Stimulated activated CD8-positive, alpha-beta memory T cell treated with anti-CD3 and anti-CD28 coated beads, Interleukin-12 subunit alpha, Interleukin-12 subunit beta, amount 100 ng/mL, for 1 hour (primary cell): ENCODE data around the gene PPIF.

Experiments used
- DNase-seq: peaks from one replicate; pipeline ENCODE4 v3.0.0-alpha.2; 2020; ENCODE audit warnings: low read depth

Gene PPIF

GRCh38 chr10:79347226-79347893 lies at the start of gene PPIF:
TSS of gene PPIF (plus strand) at chr10:79347469. CDS start at chr10:79347549, 80 bp downstream.
- peak; percentile 88 for DNase-seq

DNA sequence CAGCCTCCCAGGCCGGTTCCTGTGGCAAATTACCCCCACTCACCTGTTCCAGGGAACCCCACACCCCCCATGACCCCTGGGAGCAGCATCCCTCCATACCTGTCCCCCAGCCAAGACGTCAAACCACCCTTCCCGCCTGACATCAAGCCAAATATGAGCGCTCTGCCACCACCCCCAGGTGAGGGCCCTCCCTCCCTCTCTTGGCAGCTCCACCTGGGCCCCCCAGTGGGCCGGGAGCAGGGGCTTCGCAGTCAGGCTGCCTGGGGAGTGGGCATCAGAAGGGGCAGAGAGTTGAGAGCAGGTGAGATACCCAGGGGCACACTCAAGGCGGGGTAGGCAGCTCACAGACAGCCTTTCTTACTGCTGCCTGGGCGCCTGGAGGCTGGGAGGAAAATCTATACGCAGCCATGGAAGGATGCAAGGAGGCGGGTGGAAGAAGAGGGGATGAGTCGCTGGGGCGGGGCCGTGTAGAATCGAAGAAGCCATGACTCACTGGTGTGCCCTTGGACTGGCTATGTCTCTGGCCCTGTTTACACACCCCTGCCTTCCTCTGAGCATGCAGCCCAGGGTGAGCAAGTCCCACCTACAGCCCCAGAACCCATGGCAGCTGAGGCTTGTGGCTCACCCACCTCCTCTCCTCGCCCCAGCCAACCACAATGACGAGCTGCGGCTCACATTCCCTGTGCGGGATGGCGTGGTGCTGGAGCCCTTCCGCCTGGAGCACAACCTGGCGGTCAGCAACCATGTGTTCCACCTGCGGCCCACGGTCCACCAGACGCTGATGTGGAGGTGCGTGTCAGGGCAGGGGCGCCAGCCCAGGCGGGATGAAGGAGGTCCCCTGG lies 48.6 kb upstream of the PPIF start:
- no peak for DNase-seq

DNA sequence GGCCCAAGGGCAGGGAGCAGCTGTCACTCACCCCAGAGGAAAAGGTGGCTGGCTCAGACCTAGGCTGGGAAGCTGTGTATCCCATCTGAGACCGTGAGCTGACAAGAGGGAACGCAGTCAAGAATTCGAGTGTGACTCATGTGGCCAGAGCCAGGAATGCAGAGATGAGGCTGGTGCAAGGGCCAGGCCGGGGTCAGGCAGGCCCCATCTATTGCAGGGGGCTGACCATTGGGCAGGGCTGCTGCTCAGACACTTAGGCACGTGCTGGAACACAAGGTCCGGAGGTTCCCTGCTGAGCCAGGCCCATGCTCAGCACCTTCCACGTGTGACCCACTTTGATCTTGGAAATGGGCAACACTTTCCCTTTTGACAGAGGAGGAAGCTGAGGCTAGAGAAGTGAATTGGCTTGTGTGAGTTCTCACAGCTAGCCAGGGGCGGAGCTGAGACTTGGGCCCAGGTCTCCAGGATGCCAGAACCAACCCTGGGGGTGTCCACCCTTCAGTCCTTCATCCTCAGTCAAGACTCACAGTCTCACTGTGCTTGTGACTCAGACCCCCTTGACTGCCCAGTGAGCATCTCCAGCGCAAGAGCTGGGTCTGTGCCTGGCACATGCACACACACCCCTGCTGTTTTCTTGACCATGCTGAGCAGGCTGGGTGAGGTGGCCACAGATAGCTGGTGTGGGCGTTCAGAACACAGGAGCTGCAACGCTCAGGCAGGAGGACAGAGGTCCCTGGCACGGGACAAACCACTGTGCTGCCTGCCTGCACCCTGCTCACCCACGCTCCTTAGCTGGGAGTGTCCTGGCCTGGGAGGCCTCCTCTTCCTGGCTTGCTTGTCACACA lies 47.6 kb upstream of the PPIF start:
- DNase-seq = no peak

GRCh38 chr10:79300711-79301110 lies 46.6 kb upstream of the PPIF start:
- DNase-seq = no peak

DNA sequence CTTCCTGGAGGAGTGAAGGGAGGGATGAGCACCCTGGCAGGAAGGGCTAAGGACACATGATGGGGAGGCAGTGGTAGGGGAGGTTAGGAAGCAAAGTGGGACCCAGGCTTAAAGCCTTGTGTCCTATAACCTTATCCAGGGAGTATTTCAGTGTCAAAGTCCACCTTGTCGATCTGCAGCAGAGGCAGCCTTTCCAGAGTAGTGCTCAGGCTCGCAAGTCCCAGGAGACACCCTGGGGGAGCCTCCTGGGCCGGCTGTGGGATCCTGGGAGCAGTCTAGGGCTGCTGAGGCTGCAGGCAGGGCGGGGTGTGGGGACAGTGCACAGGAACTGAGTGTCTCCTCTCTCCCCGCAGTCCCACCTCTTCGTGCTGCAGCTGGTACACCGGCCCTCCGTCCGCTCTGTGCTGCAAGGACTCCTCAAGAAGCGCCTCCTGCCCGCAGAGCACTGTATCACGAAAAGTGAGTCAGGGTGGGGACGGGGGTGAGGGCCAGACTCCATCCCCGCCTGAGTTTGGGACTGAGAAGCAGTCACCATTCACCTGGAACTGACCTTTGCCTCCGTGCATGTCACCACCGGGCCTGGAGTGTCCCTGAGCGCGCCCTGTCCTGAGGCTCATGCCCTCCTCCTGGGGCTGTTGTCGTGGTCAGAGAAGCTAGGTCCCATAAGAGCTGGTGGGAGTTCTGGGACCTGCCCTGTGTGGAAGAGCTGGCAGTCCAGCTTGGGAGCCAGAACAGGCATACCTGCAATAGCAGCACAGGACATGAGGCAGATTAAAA lies 45.3 kb upstream of the PPIF start:
- no peak for DNase-seq

DNA sequence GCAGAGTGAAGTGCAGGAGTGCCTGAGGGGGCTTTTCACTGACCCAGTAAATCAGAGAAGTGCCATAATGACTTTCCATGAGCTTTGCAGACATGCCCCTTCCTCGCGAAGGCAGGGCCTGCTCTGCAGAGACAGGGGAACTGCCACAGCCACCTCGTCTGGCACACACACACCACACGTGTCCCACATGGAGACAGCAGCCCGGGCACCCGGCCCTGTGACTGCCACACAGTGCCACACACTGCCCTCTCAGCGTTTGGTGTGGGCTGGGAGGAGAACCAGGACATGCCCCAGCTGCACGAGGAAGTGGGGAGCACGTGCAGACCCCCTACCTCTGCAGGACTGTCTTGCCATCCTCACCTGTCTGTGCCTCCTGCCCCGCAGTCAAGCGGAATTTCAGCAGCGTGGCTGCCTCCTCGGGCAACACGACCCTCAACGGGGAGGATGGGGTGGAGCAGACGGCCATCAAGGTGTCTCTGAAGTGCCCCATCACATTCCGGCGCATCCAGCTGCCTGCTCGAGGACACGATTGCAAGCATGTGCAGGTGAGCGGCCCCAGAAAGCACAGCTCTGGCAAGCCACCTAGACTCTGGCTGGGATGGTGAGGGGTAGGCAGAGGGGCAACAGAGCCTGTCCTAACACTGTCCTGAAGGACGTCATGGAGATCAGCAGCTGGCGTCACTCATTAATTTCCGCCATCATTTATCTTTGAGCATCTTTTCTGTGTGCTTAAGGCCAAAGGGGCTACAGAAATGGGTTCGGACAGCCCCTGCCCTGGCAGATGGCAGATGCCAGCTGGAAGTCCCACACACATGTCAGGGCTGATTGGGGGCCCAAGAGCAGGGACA lies 43.4 kb upstream of the PPIF start:
- DNase-seq = no peak

- no peak for DNase-seq
Observed at GRCh38 chr10:79304479-79305087, 42.7 kb upstream of the PPIF start.

DNA sequence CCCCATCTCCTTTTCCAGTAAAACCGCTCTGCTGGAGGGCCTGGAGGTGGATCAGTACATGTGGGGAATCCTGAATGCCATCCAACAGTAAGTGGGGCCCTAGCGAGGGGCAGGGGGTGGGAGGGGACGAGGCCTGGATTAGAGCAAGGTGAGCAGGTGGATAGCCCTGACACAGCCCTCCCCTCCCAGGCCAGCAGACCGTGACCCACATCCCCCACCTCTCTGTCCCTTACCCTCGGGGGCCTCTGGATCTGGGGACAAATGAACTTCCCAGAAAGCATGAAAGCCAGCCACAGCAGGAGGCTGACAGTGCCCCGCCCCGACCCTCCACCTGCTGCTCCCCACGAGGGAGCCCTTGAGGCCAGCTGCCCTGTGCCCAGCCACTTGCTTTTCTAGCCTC lies 41.8 kb upstream of the PPIF start:
- no peak for DNase-seq

DNA sequence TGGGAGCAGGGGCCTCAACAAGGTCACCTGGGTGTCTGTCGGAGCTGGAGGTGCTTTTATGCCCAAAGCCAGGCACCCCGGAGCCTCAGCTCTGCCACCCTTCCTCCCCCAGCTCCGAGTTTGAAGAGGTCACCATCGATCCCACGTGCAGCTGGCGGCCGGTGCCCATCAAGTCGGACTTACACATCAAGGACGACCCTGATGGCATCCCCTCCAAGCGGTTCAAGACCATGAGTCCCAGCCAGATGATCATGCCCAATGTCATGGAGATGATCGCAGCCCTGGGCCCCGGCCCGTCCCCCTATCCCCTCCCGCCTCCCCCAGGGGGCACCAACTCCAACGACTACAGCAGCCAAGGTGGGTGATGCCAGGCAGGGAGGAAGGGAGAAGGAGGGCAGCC lies 41.3 kb upstream of the PPIF start:
- no peak for DNase-seq

DNA sequence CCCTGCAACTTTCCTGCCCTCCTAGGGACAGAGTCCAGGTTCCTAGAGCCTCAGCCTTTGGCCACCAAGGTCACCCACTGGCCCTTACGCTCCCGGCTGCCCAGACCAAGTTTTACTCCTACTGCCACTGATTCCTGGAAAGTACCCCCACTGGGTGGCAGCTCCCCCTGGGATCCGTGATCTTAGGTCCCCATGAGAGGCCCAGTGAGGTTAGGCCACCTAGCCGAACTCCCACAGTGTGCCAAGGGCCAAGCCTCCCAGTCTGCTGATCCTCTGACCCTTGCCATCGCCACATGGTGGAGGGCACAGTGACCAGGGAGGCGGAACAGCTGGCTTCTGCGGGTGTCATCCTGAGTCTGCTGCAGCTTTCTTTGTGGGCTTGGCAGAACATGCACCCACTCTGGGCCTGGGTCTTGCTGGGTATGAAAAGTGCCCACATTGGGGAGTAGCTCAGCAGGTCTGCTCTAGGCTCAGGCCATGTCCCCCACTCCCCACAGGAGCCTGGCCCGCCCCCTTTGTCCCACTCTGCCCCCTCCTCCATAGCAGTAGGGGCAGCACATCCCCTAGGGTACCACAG lies 40.5 kb upstream of the PPIF start:
- no peak for DNase-seq

- DNase-seq = no peak
Observed at GRCh38 chr10:79308016-79308415, 39.3 kb upstream of the PPIF start.

- no peak for DNase-seq
Observed at GRCh38 chr10:79308969-79309665, 38.2 kb upstream of the PPIF start.

DNA sequence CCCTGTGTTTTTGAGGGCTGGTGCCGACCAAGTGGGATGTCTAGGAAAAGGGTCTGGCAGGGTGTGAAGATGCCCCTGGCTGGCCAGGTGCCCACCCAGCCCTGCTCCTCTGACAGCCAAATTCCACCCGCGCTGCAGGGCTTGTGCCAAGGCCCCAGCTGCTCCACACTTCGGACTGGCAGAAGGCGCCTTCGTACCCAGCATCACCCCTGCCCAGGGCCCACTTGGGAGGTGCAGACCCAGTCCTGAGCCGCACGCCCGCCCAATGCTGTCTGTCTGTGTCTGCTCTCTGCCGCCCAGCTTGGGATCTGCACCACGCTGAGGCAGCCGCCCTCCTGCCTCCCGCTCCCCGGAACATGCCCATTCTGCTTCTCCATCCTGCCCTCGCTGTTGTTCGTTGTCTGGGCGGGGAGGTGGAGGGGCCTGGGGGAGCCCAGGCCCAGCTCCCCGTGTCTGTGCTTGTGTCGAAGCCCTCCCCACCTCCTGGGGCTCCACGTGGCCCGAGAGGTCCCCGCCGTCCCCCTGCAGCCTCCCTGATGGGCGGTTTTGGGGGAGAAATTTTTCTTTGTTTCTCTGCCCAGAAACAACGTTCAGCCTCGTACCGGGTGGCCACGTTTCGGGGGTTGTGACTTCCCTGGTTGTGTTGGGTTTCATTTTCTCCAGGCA lies 36.9 kb upstream of the PPIF start:
- no peak for DNase-seq

DNA sequence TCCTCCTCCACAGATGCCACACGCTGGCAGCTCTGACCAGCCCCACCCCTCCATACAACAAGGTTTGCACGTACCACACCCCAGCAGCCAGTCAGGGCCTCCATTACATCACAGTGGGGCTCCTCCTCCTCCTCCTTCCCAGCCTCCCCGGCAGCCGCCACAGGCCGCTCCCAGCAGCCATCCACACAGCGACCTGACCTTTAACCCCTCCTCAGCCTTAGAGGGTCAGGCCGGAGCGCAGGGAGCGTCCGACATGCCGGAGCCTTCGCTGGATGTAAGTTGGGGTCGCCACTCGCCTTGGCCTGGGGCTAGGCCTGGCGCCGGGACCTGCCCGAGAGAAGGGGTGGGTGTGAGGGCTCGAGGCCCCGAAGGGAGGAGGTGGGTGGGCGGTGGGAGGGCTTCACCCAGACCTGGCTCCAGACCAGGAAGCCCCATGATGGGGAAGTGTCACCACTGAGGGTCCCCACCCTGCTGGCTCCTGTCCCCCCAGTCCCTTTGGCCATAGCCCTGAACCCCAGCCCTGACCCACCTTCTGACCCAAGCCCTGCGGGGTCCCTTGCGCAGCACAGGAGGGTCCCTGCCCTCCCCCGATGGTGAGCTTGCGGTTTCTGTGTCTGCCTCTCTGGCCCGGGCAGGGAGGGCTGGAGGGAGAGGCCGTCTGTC lies 36.2 kb upstream of the PPIF start:
- no peak for DNase-seq

DNA sequence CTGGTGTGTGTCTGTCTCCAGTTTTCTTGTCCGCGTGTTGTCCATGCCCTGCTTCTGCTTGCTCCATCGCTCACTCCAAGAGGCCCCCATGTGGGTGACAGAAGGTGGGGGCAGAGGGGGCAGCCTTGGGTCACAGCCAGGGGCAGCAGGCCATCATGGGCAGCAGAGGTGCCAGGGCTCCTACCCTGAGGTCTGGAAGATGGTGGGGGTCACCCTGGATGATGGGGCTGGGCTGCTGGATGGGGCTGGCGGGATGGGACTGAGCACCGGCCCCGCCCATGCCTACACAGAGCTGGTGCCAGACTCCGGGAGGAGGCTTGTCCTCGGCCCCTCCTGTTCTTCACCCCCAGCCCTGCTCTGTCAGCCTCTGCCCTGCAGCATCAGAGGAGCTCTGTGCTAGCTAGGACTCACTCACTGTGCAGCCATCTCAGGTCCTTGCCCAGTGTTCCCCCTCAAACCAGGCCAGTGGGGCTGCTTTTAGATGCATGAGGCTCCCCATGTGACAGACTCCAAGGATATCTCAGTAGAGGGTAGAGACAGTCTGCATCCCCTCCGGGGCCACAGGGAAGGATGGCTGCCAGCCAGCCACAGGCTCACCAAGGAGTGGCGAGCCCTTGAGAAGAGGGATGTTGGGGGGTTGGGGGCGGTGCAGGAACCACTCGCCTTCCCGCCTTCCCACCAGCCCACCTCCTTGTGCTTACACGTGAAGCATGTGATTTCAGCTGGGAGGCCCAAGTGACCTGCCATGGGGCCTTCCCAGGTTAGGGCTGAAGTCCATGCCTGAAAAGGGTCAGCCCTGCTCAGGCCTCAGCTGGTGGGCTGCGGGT lies 35.5 kb upstream of the PPIF start:
- DNase-seq = no peak

DNA sequence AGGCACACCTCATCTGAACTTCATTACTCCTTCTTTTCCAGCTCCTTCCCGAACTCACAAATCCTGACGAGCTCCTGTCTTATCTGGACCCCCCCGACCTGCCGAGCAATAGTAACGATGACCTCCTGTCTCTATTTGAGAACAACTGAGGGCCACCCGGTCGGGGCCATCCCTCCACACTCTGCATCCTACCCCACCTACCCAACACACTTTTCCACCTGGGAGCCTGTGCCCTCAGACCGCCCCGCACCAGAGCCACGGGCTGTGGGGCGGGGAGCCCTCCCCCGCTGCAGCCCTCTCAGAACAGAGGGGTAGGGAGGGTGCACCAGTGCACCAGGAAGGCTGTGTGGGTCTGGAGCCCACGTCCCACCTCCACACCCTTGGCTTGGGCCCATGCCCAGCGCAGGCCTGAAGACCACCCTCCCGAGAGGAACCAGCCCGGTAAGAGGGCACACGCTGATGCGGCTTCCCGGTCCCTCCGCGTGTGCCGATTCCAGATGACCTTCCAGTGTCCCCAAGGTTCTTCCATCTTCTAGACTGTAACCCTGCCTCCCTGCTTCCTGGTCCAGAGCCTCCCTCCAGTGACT lies 34.6 kb upstream of the PPIF start:
- DNase-seq = no peak

DNA sequence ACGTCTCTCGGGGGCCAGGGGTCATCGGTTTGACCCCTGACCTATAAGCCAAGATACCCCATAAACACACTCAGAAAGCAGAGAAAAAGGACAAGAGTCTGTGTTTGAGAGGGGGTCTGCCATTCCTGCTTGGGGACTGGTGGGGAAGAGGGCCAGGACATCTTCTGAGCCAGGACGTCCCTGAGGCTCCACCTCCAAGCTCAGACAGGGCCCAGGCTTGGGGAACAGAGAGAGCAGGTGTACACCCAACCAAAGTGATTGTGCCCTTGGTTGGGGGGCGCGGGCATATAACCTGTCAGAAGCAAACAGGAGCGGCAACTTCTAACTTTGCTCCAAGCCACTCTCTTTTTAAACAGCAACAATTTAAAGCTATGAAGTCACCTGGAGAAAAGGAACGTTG lies 33.9 kb upstream of the PPIF start:
- no peak for DNase-seq
